ENCODE data around the gene SHC2. TPM values are rescaled to one million over a fixed set of nuclear protein-coding genes. Genes with fewer than 3 reads are reported as not detected.

Gene SHC2
- total RNA-seq, 1 experiment from 2014 or later = 6.7 TPM

GRCh38 chr19:406135-406781, 54.6 kb downstream of the SHC2 start:
- intact Hi-C loops (cut with micrococcal nuclease; ENCODE audit: unreplicated experiment) = no loop called here
- DNase-seq (ENCODE audit: low read depth, low spot score) (no peak), ATAC-seq (peak; percentile 2; the same call in 1 of the 2 replicates)

GRCh38 chr19:405121-405965, 55.5 kb downstream of the SHC2 start:
- CTCF ChIA-PET = interaction anchor here (0.5 kb wide), 1 partner anchor 121 kb away, joined by 4 read pairs; no protein-coding TSS in a partner anchor
- intact Hi-C loops (cut with micrococcal nuclease; ENCODE audit: unreplicated experiment) = no loop called here

More at GRCh38 chr19:406135-406781, 54.6 kb downstream of the SHC2 start:
- Histone ChIP-seq H3K4me3 (ENCODE audit: low read depth in 2 of 2, low read length in 2 of 2) (no peak overlapping the region), H3K36me3 (ENCODE audit: control insufficient read depth, insufficient read depth, low read length) (no peaks in the 10 kb centered on the region), H3K4me1 (ENCODE audit: control insufficient read depth, insufficient read depth, low read length) (peaks cover 23% of the 10 kb centered on the region; the same call in 1 of the 2 replicates), H3K9me3 (ENCODE audit: control insufficient read depth, insufficient read depth, low read depth, low read length) (no peaks in the 10 kb centered on the region), H3K27ac (ENCODE audit: low read length) (no peak overlapping the region), H3K27me3 (ENCODE audit: control insufficient read depth, insufficient read depth, low read length) (no peaks in the 10 kb centered on the region)
- no TSS peak for BruUV-seq (replicated peaks)
- POLR2A ChIA-PET = no interaction called here
- CTCF ChIA-PET = no interaction called here
- no peak for TF ChIP-seq TCF7L2 (IDR thresholded peaks at IDR 0.05; ENCODE audit: low read depth, low read length)
- TF ChIP-seq SIN3A (IDR thresholded peaks at IDR 0.05; ENCODE audit: borderline replicate concordance, insufficient read depth, low read depth, low read length) = no peak
- no peak for TF ChIP-seq POLR2AphosphoS5 (IDR thresholded peaks at IDR 0.05; ENCODE audit: low read depth, low read length)
- TF ChIP-seq, protein P1, sequence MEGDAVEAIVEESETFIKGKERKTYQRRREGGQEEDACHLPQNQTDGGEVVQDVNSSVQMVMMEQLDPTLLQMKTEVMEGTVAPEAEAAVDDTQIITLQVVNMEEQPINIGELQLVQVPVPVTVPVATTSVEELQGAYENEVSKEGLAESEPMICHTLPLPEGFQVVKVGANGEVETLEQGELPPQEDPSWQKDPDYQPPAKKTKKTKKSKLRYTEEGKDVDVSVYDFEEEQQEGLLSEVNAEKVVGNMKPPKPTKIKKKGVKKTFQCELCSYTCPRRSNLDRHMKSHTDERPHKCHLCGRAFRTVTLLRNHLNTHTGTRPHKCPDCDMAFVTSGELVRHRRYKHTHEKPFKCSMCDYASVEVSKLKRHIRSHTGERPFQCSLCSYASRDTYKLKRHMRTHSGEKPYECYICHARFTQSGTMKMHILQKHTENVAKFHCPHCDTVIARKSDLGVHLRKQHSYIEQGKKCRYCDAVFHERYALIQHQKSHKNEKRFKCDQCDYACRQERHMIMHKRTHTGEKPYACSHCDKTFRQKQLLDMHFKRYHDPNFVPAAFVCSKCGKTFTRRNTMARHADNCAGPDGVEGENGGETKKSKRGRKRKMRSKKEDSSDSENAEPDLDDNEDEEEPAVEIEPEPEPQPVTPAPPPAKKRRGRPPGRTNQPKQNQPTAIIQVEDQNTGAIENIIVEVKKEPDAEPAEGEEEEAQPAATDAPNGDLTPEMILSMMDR (IDR thresholded peaks at IDR 0.05) = no peak
- TF ChIP-seq REST (IDR thresholded peaks at IDR 0.05; ENCODE audit: insufficient read depth in 1 of 2, low read depth in 2 of 2, low read length in 1 of 2) = no peak
- in situ Hi-C loops (cut with HindIII; ENCODE audit: low pct_unique_long_range_greater_than_20kb, low sequenced_read_pairs) = no loop called here

More at GRCh38 chr19:405121-405965, 55.5 kb downstream of the SHC2 start:
- TF ChIP-seq, protein P1 (IDR thresholded peaks at IDR 0.05) = no peak
- TF ChIP-seq POLR2AphosphoS5 (IDR thresholded peaks at IDR 0.05; ENCODE audit: low read depth, low read length) (no peak), TCF7L2 (IDR thresholded peaks at IDR 0.05; ENCODE audit: low read depth, low read length) (no peak), REST (IDR thresholded peaks at IDR 0.05; ENCODE audit: insufficient read depth in 1 of 2, low read depth in 2 of 2, low read length in 1 of 2) (no peak), SIN3A (IDR thresholded peaks at IDR 0.05; ENCODE audit: borderline replicate concordance, insufficient read depth, low read depth, low read length) (no peak)
- in situ Hi-C loops (cut with HindIII; ENCODE audit: low pct_unique_long_range_greater_than_20kb, low sequenced_read_pairs) = no loop called here
- Histone ChIP-seq H3K4me1 (ENCODE audit: control insufficient read depth, insufficient read depth, low read length) (peaks cover 23% of the 10 kb centered on the region; the same call in 1 of the 2 replicates), H3K27me3 (ENCODE audit: control insufficient read depth, insufficient read depth, low read length) (no peaks in the 10 kb centered on the region), H3K9me3 (ENCODE audit: control insufficient read depth, insufficient read depth, low read depth, low read length) (no peaks in the 10 kb centered on the region), H3K27ac (ENCODE audit: low read length) (0 out of 2 replicates have a peak overlapping the region, but pooled peaks have one; percentile 39), H3K4me3 (ENCODE audit: low read depth in 2 of 2, low read length in 2 of 2) (peak overlapping the region in 1 of 2 experiments; percentile 36; a peak in 2 of 4 replicates), H3K36me3 (ENCODE audit: control insufficient read depth, insufficient read depth, low read length) (no peaks in the 10 kb centered on the region)
- POLR2A ChIA-PET = no interaction called here
- DNase-seq (ENCODE audit: low read depth, low spot score) (no peak), ATAC-seq (peak; percentile 76)
- TSS peak; percentile 86 for BruUV-seq (replicated peaks)
